ENCODE data around the gene SGK1. TPM values are rescaled to one million over a fixed set of nuclear protein-coding genes. Genes with fewer than 3 reads are reported as not detected.

Gene SGK1
- total and polyA plus RNA-seq, 7 experiments from 2014 or later, result 6.9 to 443 (median 21.3) TPM

DNA sequence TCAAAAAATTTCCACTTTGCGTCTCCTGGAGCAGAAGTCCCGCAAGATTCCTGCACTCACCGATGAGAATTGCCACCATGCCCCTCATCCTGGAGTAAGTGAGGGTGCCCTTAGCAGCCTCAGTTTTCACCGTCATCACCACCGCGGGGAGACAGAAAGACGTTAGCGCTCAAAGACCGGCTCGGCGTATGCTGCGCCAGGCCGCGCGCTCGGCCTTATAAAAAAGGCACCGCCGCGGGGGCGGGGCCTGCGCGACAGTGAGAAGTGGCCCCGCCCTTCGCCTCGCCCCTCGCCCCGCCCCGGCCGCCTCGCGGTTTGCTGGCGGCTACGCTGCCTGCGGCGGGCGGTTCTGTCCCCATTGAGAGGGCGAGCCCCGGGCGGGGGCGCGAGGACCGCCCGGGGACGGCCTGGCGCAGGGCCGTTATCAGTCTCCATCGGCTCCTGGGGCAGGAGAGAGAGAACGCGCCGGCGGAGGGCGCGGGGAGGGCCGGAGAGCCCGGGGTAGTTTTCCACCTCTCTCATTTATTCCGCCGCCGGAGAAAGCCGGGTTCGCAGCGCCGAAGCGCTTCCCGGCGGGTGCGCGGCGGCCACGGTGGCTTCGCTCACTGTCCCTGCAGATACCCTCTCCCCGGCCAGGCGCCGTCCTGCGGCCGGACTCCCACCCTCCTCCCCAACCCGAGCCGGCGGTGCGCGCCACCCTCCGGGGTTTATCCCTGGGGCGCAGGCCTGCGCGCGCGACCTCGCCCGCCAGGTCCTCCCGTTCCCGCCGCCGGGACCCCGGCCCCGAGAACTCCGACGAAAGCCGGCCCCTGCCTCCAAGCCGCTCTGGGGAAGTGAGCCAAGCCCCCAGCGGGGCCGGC, 143.0 kb downstream of the SGK1 start:
- Histone ChIP-seq H3K4me1 (ENCODE audit: control insufficient read depth in 2 of 2, insufficient read depth in 2 of 2, low read length in 2 of 2) (peaks cover 11 to 51% of the 10 kb centered on the region in 2 donors), H3K27ac (ENCODE audit: low read depth, low read length) (peak overlapping the region; percentile 88), H3K27me3 (ENCODE audit: control insufficient read depth in 2 of 2, insufficient read depth in 2 of 2, low read length in 2 of 2) (no peaks in the 10 kb centered on the region), H3K36me3 (ENCODE audit: control insufficient read depth in 2 of 3, insufficient read depth in 3 of 3, low read length in 3 of 3) (peaks cover 9 to 33% (median 19%) of the 10 kb centered on the region in 3 experiments), H3K4me3 (ENCODE audit: low read length) (peak overlapping the region; percentile 71), H3K9me3 (ENCODE audit: control insufficient read depth in 2 of 3, low read length in 3 of 3) (no peaks in the 10 kb centered on the region)
- Mint-ChIP-seq H3K4me3 (peak overlapping the region; percentile 86 to 100 (median 98)), H3K9me3 (peaks cover 0 to 2% (median 0%) of the 10 kb centered on the region in 11 donors), H3K27ac (peak overlapping the region; percentile 90 to 99 (median 97)), H3K36me3 (peaks cover 6 to 41% (median 29%) of the 10 kb centered on the region in 5 donors), H3K27me3 (no peaks in the 10 kb centered on the region), H3K4me1 (peaks cover 47 to 77% (median 73%) of the 10 kb centered on the region in 7 donors)
- ATAC-seq, result peak; percentile 89
- POLR2A ChIA-PET, result interaction anchor here (0.7 to 1.6 kb wide), 4 partner anchors 71 to 765 kb away, joined by 3 to 10 read pairs (median 6); no protein-coding TSS in a partner anchor
- CTCF ChIA-PET, result interaction anchor here (0.7 to 1.6 kb wide), 8 partner anchors 18 to 765 kb away, joined by 3 to 48 read pairs (median 6); no protein-coding TSS in a partner anchor
- peak; percentile 87 to 97 (median 93) for DNase-seq
- intact Hi-C loops (cut with micrococcal nuclease), result loop anchor here (1.0 to 5.0 kb wide), 26 partner anchors 52 to 1707 kb away; partner anchors contain the start of genes AHI1 (in 1 of the 2), HBS1L (in 1 of the 2), RPS12 (in 1 of the 2) and STX7 (in 1 of the 2)

- intact Hi-C loops (cut with micrococcal nuclease), result loop anchor here (1.0 to 5.0 kb wide), 22 partner anchors 51 to 1662 kb away; partner anchors contain the start of genes HBS1L (in 1 of the 2), STX7 (in 1 of the 2) and TBPL1 (in 1 of the 2)
- Histone ChIP-seq H3K36me3 (ENCODE audit: control insufficient read depth in 2 of 3, insufficient read depth in 3 of 3, low read length in 3 of 3) (peaks cover 9 to 37% (median 19%) of the 10 kb centered on the region in 3 experiments), H3K27me3 (ENCODE audit: control insufficient read depth in 2 of 2, insufficient read depth in 2 of 2, low read length in 2 of 2) (no peaks in the 10 kb centered on the region), H3K9me3 (ENCODE audit: control insufficient read depth in 2 of 3, low read length in 3 of 3) (no peaks in the 10 kb centered on the region), H3K27ac (ENCODE audit: low read depth, low read length) (peak overlapping the region; percentile 88), H3K4me3 (ENCODE audit: low read length) (peak overlapping the region; percentile 71), H3K4me1 (ENCODE audit: control insufficient read depth in 2 of 2, insufficient read depth in 2 of 2, low read length in 2 of 2) (peaks cover 11 to 52% of the 10 kb centered on the region in 2 donors)
- DNase-seq, result peak; percentile 69 to 88 (median 81)
- ChIA-PET POLR2A (interaction anchor here (0.6 to 1.6 kb wide), 8 partner anchors 66 to 796 kb away, joined by 3 to 10 read pairs (median 4); no protein-coding TSS in a partner anchor), CTCF (interaction anchor here (0.6 to 1.6 kb wide), 16 partner anchors 10 to 766 kb away, joined by 3 to 48 read pairs (median 3); no protein-coding TSS in a partner anchor)
- Mint-ChIP-seq H3K36me3 (peaks cover 6 to 45% (median 34%) of the 10 kb centered on the region in 5 donors), H3K4me1 (peaks cover 51 to 80% (median 76%) of the 10 kb centered on the region in 7 donors), H3K27ac (peak overlapping the region; percentile 89 to 99 (median 97)), H3K27me3 (no peaks in the 10 kb centered on the region), H3K4me3 (peak overlapping the region; percentile 86 to 100 (median 98)), H3K9me3 (peaks cover 0 to 2% (median 0%) of the 10 kb centered on the region in 11 donors)
- peak; percentile 18 for ATAC-seq
Measured at GRCh38 chr6:134173936-134174671, 143.8 kb downstream of the SGK1 start.

DNA sequence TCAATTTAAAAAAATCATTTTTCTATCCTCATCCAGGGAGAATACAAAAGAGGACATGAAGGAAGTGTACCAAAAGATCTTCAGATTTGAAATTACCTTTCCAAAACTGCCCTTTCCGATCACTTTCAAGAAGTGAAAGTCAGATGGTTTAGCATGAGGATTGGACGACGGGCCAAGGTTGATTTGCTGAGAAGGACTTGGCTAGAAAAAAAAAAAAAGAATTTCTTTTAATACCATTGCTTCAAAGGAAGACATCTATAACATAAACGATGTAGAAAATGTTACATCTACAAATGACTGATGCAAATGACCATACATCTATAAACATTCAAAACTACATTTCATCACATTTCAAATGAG, 144.6 kb downstream of the SGK1 start:
- ChIA-PET POLR2A (interaction anchor here (0.6 to 1.6 kb wide), 6 partner anchors 67 to 797 kb away, joined by 3 to 10 read pairs (median 4); no protein-coding TSS in a partner anchor), CTCF (interaction anchor here (0.7 to 1.6 kb wide), 12 partner anchors 9 to 767 kb away, joined by 3 to 48 read pairs (median 4); no protein-coding TSS in a partner anchor)
- Mint-ChIP-seq H3K4me3 (peak overlapping the region; percentile 86 to 100 (median 98)), H3K27me3 (no peaks in the 10 kb centered on the region), H3K36me3 (peaks cover 9 to 53% (median 34%) of the 10 kb centered on the region in 5 donors), H3K9me3 (peaks cover 0 to 2% (median 0%) of the 10 kb centered on the region in 11 donors), H3K4me1 (peaks cover 48 to 80% (median 70%) of the 10 kb centered on the region in 7 donors), H3K27ac (peak overlapping the region in 8 of 9 donors; percentile 38 to 97 (median 92))
- no peaks in the 10 kb centered on the region for H3K9me3 ChIP-seq (ENCODE audit: control insufficient read depth in 2 of 3, low read length in 3 of 3)
- intact Hi-C loops (cut with micrococcal nuclease), result loop anchor here (5.0 kb wide), 3 partner anchors 839 to 1661 kb away; partner anchors contain the start of gene STX7 (in 1 of the 2)
- DNase-seq (no peak), ATAC-seq (no peak)
- peak overlapping the region; percentile 88 for H3K27ac ChIP-seq (ENCODE audit: low read depth, low read length)
- H3K4me3 ChIP-seq (ENCODE audit: low read length), result no peak overlapping the region
- H3K27me3 ChIP-seq (ENCODE audit: control insufficient read depth in 2 of 2, insufficient read depth in 2 of 2, low read length in 2 of 2), result no peaks in the 10 kb centered on the region
- peaks cover 9 to 42% (median 19%) of the 10 kb centered on the region in 3 experiments for H3K36me3 ChIP-seq (ENCODE audit: control insufficient read depth in 2 of 3, insufficient read depth in 3 of 3, low read length in 3 of 3)
- peaks cover 11 to 52% of the 10 kb centered on the region in 2 donors for H3K4me1 ChIP-seq (ENCODE audit: control insufficient read depth in 2 of 2, insufficient read depth in 2 of 2, low read length in 2 of 2)

GRCh38 chr6:134172706-134173365, 145.1 kb downstream of the SGK1 start:
- no peaks in the 10 kb centered on the region for H3K9me3 ChIP-seq (ENCODE audit: control insufficient read depth in 2 of 3, low read length in 3 of 3)
- intact Hi-C loops (cut with micrococcal nuclease), result loop anchor here (5.0 kb wide), 3 partner anchors 839 to 1661 kb away; partner anchors contain the start of gene STX7 (in 1 of the 2)
- peaks cover 10 to 51% of the 10 kb centered on the region in 2 donors for H3K4me1 ChIP-seq (ENCODE audit: control insufficient read depth in 2 of 2, insufficient read depth in 2 of 2, low read length in 2 of 2)
- no peaks in the 10 kb centered on the region for H3K27me3 ChIP-seq (ENCODE audit: control insufficient read depth in 2 of 2, insufficient read depth in 2 of 2, low read length in 2 of 2)
- Mint-ChIP-seq H3K4me1 (peaks cover 46 to 75% (median 65%) of the 10 kb centered on the region in 7 donors), H3K36me3 (peaks cover 9 to 58% (median 38%) of the 10 kb centered on the region in 5 donors), H3K9me3 (peaks cover 0 to 2% (median 0%) of the 10 kb centered on the region in 11 donors), H3K27me3 (no peaks in the 10 kb centered on the region), H3K27ac (peak overlapping the region in 7 of 9 donors; percentile 15 to 89 (median 78)), H3K4me3 (peak overlapping the region; percentile 53 to 99 (median 96))
- CTCF ChIA-PET, result interaction anchor here (0.9 to 2.1 kb wide), 5 partner anchors 277 to 710 kb away, joined by 3 to 22 read pairs (median 4); no protein-coding TSS in a partner anchor
- peak overlapping the region; percentile 17 for H3K27ac ChIP-seq (ENCODE audit: low read depth, low read length)
- POLR2A ChIA-PET, result no interaction called here
- H3K36me3 ChIP-seq (ENCODE audit: control insufficient read depth in 2 of 3, insufficient read depth in 3 of 3, low read length in 3 of 3), result peaks cover 9 to 47% (median 19%) of the 10 kb centered on the region in 3 experiments
- DNase-seq (no peak), ATAC-seq (no peak)
- H3K4me3 ChIP-seq (ENCODE audit: low read length), result no peak overlapping the region

- Mint-ChIP-seq H3K4me3 (peak overlapping the region; percentile 53 to 99 (median 96)), H3K9me3 (peaks cover 0 to 2% (median 0%) of the 10 kb centered on the region in 11 donors), H3K27me3 (no peaks in the 10 kb centered on the region), H3K27ac (peak overlapping the region in 7 of 9 donors; percentile 7 to 86 (median 80)), H3K36me3 (peaks cover 9 to 62% (median 41%) of the 10 kb centered on the region in 5 donors), H3K4me1 (peaks cover 39 to 71% (median 59%) of the 10 kb centered on the region in 7 donors)
- Histone ChIP-seq H3K9me3 (ENCODE audit: control insufficient read depth in 2 of 3, low read length in 3 of 3) (no peaks in the 10 kb centered on the region), H3K27ac (ENCODE audit: low read depth, low read length) (peak overlapping the region; percentile 48), H3K27me3 (ENCODE audit: control insufficient read depth in 2 of 2, insufficient read depth in 2 of 2, low read length in 2 of 2) (no peaks in the 10 kb centered on the region), H3K4me1 (ENCODE audit: control insufficient read depth in 2 of 2, insufficient read depth in 2 of 2, low read length in 2 of 2) (peaks cover 4 to 44% of the 10 kb centered on the region in 2 donors), H3K36me3 (ENCODE audit: control insufficient read depth in 2 of 3, insufficient read depth in 3 of 3, low read length in 3 of 3) (peaks cover 9 to 47% (median 19%) of the 10 kb centered on the region in 3 experiments), H3K4me3 (ENCODE audit: low read length) (no peak overlapping the region)
- DNase-seq (no peak), ATAC-seq (no peak)
- CTCF ChIA-PET, result interaction anchor here (0.9 to 2.1 kb wide), 7 partner anchors 15 to 768 kb away, joined by 3 to 22 read pairs (median 4); no protein-coding TSS in a partner anchor
- POLR2A ChIA-PET, result interaction anchor here (0.7 to 1.5 kb wide), 2 partner anchors 469 to 934 kb away, joined by 3 to 6 read pairs; no protein-coding TSS in a partner anchor
- intact Hi-C loops (cut with micrococcal nuclease), result loop anchor here (5.0 kb wide), 3 partner anchors 840 to 1660 kb away; partner anchors contain the start of gene STX7 (in 1 of the 2)
Measured at GRCh38 chr6:134172020-134172705, 145.7 kb downstream of the SGK1 start.
